OCI-LY1 (cell line): ENCODE data around the gene TOR2A.

Experiments used
- H2AFZ ChIP-seq: fragments of 200-600 bp; sonication (generic), shearing (Covaris generic); 2 replicates; pipeline ENCODE4 v1.6.0; 2014; ENCODE audit warnings: antibody characterized with exemption, mild to moderate bottlenecking, low read length
- H3F3A ChIP-seq: fragments of 200-600 bp; sonication (generic), shearing (Covaris generic); 2 replicates; pipeline ENCODE4 v1.6.0; 2014; ENCODE audit warnings: mild to moderate bottlenecking, antibody characterized with exemption, low read length, moderate library complexity; ENCODE audit not compliant: insufficient read depth
- H3K27ac ChIP-seq: fragments of 200-600 bp; sonication (generic); 2 replicates; pipeline ENCODE4 v1.5.1; 2014; ENCODE audit warnings: low read length, mixed run types, mild to moderate bottlenecking, low read depth; ENCODE audit not compliant: poor library complexity, severe bottlenecking
- H3K27me3 ChIP-seq: fragments of 200-600 bp; sonication (generic); 2 replicates; pipeline ENCODE4 v1.6.0; 2014; ENCODE audit warnings: antibody characterized with exemption, mild to moderate bottlenecking, low read length, moderate library complexity; ENCODE audit not compliant: insufficient read depth
- H3K36me3 ChIP-seq: fragments of 200-600 bp; sonication (generic); 2 replicates; pipeline ENCODE4 v1.6.1; 2014; ENCODE audit warnings: mild to moderate bottlenecking, antibody characterized with exemption, low read length, moderate library complexity, mixed read lengths; ENCODE audit not compliant: insufficient read depth
- H3K4me1 ChIP-seq: fragments of 200-600 bp; sonication (generic); 2 replicates; pipeline ENCODE4 v1.5.1; 2014; ENCODE audit warnings: mild to moderate bottlenecking, low read length, moderate library complexity; ENCODE audit not compliant: insufficient read depth, severe bottlenecking
- H3K4me2 ChIP-seq: fragments of 200-600 bp; sonication (generic), shearing (Covaris generic); 2 replicates; pipeline ENCODE4 v1.6.1; 2014; ENCODE audit warnings: low read length
- H3K4me3 ChIP-seq: fragments of 200-600 bp; sonication (generic); 2 replicates; pipeline ENCODE4 v1.5.1; 2014; ENCODE audit warnings: low read length, low read depth, mild to moderate bottlenecking, mixed read lengths; ENCODE audit not compliant: poor library complexity, severe bottlenecking
- H3K79me2 ChIP-seq: fragments of 200-600 bp; shearing (Covaris generic); 2 replicates; pipeline ENCODE4 v1.6.1; 2016; ENCODE audit warnings: mixed run types, low read length, mixed read lengths; ENCODE audit not compliant: insufficient read depth
- H3K9ac ChIP-seq: fragments of 200-600 bp; sonication (generic), shearing (Covaris generic); 2 replicates; pipeline ENCODE4 v1.6.1; 2014; ENCODE audit warnings: mild to moderate bottlenecking, low read length, mixed read lengths
- H3K9me2 ChIP-seq: fragments of 200-600 bp; sonication (generic), shearing (Covaris generic); 2 replicates; pipeline ENCODE4 v1.6.1; 2014; ENCODE audit warnings: low read depth, mild to moderate bottlenecking, low read length, mixed read lengths
- H3K9me3 ChIP-seq: fragments of 200-600 bp; shearing (Covaris generic); 2 replicates; pipeline ENCODE4 v1.6.1; 2014; ENCODE audit warnings: low read length, mixed read lengths
- H4K20me1 ChIP-seq: fragments of 200-600 bp; sonication (generic), shearing (Covaris generic); 2 replicates; pipeline ENCODE4 v1.6.0; 2016; ENCODE audit warnings: mild to moderate bottlenecking, low read length; ENCODE audit not compliant: insufficient read depth
- EZH2 ChIP-seq: fragments of 200-600 bp; sonication (generic), shearing (Covaris generic); IDR thresholded peaks from 2 replicates; pipeline ENCODE4 v1.8.0; 2017; ENCODE audit warnings: borderline replicate concordance, mixed run types, mild to moderate bottlenecking, antibody characterized with exemption, low read length, moderate library complexity, mixed read lengths
- TF ChIP-seq, protein P1 (sequence below): fragments of 200-600 bp; sonication (generic), shearing (Covaris generic); IDR thresholded peaks from 2 replicates; pipeline ENCODE4 v1.5.1; 2017; ENCODE audit warnings: mild to moderate bottlenecking, antibody characterized with exemption, low read length, moderate library complexity, mixed read lengths

The TOR2A gene

DNA sequence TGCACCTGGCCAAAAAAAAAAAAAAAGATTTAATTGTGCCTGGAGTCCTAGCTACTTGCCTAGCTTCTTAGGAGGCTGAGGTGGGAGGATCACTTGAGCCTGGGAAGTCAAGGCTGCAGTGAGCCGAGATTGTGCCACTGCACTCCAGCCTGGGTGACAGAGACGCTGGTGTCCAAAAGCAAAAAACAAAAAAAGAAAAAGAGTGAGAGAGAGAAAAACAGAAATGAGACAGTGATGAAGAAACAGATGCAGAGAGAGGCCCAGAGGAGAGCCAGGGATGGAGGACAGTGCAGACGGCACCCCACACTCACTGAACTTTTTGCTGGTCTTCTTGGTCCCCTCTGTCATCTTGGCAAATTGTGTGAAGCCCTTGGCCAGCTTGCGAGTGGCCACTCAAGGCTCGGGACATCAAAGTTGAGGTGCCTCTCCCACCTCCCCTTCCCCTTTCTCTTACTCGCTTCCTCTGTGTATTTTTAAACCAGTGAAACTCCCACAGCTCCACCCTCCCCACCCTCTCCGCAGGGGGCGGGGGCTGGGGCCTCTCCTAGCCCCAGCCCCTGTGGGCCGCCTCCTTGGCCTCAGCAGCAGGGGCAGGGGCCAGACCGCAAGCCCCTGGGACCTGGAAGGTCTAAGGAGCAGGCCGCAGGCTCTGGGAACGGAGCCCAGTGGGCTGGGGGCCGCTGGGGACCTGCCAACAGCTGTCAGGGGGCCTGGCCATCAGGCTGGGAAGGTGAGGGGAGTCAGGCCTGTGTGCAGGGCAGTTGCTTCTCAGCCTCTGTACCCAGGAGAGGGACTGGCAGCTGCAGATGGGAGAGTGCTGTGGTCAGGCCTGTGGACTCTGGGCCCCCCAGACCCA, 43.4 kb upstream of the TOR2A start, which contains the start of gene SH2D3C:
Gene SH2D3C (minus strand): TSS at position 387 of the 856 bp plus-strand sequence. CDS start 39 bp downstream, at position 348.
- H3K79me2 ChIP-seq, result no peaks in the 10 kb centered on the region; the same call in 1 of the 2 replicates
- H3K36me3 ChIP-seq, result 0 out of 2 replicates have a peak, but pooled peaks cover 4% of the 10 kb centered on the region
- H3K4me2 ChIP-seq, result peak within 1 kb of the TSS; percentile 71
- H3F3A ChIP-seq, result 0 out of 2 replicates have a peak, but pooled peaks cover 4% of the 10 kb centered on the region
- H4K20me1 ChIP-seq, result no peaks in the 10 kb centered on the region
- H3K27me3 ChIP-seq, result no peaks in the 10 kb centered on the region
- H2AFZ ChIP-seq, result no peak within 1 kb of the TSS
- peak within 1 kb of the TSS; percentile 95 for H3K27ac ChIP-seq
- no peaks in the 10 kb centered on the region for H3K9me3 ChIP-seq
- peaks cover 69% of the 10 kb centered on the region for H3K4me1 ChIP-seq
- H3K9ac ChIP-seq, result peak within 1 kb of the TSS; percentile 82
- H3K4me3 ChIP-seq, result peak within 1 kb of the TSS; percentile 71
- TF ChIP-seq EZH2, result no peak
- TF ChIP-seq, protein P1, sequence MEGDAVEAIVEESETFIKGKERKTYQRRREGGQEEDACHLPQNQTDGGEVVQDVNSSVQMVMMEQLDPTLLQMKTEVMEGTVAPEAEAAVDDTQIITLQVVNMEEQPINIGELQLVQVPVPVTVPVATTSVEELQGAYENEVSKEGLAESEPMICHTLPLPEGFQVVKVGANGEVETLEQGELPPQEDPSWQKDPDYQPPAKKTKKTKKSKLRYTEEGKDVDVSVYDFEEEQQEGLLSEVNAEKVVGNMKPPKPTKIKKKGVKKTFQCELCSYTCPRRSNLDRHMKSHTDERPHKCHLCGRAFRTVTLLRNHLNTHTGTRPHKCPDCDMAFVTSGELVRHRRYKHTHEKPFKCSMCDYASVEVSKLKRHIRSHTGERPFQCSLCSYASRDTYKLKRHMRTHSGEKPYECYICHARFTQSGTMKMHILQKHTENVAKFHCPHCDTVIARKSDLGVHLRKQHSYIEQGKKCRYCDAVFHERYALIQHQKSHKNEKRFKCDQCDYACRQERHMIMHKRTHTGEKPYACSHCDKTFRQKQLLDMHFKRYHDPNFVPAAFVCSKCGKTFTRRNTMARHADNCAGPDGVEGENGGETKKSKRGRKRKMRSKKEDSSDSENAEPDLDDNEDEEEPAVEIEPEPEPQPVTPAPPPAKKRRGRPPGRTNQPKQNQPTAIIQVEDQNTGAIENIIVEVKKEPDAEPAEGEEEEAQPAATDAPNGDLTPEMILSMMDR, result no peak
- H3K9me2 ChIP-seq, result no peaks in the 10 kb centered on the region

DNA sequence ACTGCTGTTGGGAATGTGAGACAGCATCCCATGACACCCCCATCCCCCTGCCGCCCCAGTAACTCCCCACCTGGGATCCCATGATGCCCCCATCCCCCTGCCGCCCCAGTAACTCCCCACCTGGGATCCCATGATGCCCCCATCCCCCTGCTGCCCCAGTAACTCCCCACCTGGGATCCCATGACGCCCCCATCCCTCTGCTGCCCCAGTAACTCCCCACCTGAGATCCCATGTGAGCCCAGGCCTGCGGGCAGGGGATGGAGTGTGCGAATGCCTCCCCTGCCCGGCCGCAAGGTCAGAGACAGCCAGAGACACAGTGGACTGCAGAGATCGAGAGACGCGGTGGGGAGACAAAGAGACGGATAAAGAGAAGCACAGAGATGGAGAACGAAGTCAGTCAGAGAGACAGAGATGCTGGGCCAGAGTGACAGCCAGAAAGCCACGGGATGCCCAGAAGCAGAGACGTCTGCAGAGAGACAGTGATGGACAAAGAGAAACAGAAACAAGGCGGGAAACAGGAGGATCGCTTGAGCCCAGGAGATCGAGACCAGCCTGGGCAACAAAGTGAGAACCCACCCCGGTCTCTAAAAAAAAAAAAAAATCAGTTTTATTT, 42.4 kb upstream of the TOR2A start:
- Histone ChIP-seq H3K4me1 (peaks cover 67% of the 10 kb centered on the region), H3K4me2 (peak overlapping the region; percentile 71)

DNA sequence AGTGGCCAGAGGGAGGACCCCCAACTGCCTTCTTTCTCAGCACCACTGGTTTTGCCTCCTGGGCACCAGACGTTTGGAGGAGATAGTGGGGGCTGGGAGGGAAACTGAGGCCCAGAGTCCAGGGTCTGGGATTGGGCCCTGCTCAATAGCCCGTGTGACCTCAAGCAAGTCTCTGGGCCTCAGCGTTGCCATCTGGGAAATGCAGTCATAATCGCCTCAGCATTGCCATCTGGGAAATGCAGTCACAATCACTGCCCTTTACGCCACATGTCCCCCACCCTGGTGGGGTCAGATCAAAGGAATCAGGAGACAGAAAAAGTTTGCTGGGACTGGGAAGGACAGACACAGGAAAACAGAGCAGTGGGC, 41.8 kb upstream of the TOR2A start:
- H3K27me3 ChIP-seq, result no peaks in the 10 kb centered on the region
- 0 out of 2 replicates have a peak, but pooled peaks cover 3% of the 10 kb centered on the region for H3K36me3 ChIP-seq
- peaks cover 70% of the 10 kb centered on the region for H3K4me1 ChIP-seq
- H3K27ac ChIP-seq, result peak overlapping the region; percentile 95
- H4K20me1 ChIP-seq, result no peaks in the 10 kb centered on the region
- peak overlapping the region; percentile 82 for H3K9ac ChIP-seq
- peak overlapping the region; percentile 71 for H3K4me2 ChIP-seq
- no peaks in the 10 kb centered on the region for H3K9me2 ChIP-seq
- H3K4me3 ChIP-seq, result peak overlapping the region; percentile 71
- H3K9me3 ChIP-seq, result no peaks in the 10 kb centered on the region
- H3K79me2 ChIP-seq, result no peaks in the 10 kb centered on the region; the same call in 1 of the 2 replicates
- TF ChIP-seq, protein P1, result no peak
- TF ChIP-seq EZH2, result no peak
- H3F3A ChIP-seq, result no peaks in the 10 kb centered on the region
- H2AFZ ChIP-seq, result no peak overlapping the region

More for the DNA sequence above, 42.4 kb upstream of the TOR2A start:
- H3K27me3 ChIP-seq, result no peaks in the 10 kb centered on the region
- peak overlapping the region; percentile 95 for H3K27ac ChIP-seq
- no peaks in the 10 kb centered on the region for H3K9me3 ChIP-seq
- H2AFZ ChIP-seq, result no peak overlapping the region
- 0 out of 2 replicates have a peak, but pooled peaks cover 1% of the 10 kb centered on the region for H3F3A ChIP-seq
- H3K79me2 ChIP-seq, result no peaks in the 10 kb centered on the region; the same call in 1 of the 2 replicates
- peak overlapping the region; percentile 71 for H3K4me3 ChIP-seq
- 0 out of 2 replicates have a peak, but pooled peaks cover 4% of the 10 kb centered on the region for H3K36me3 ChIP-seq
- H3K9me2 ChIP-seq, result no peaks in the 10 kb centered on the region
- TF ChIP-seq EZH2, result no peak
- TF ChIP-seq, protein P1, result no peak
- H3K9ac ChIP-seq, result peak overlapping the region; percentile 82
- H4K20me1 ChIP-seq, result no peaks in the 10 kb centered on the region
